ENCODE results near the gene THBS3.
A peak's percentile ranks its signal among the peaks of the same experiment; 100 is the strongest.
"Not testable (repeated sequence)": the region's sequence is repeated elsewhere in the genome, so short reads cannot be mapped to it uniquely, and the experiment has no call there.

The THBS3 gene

DNA sequence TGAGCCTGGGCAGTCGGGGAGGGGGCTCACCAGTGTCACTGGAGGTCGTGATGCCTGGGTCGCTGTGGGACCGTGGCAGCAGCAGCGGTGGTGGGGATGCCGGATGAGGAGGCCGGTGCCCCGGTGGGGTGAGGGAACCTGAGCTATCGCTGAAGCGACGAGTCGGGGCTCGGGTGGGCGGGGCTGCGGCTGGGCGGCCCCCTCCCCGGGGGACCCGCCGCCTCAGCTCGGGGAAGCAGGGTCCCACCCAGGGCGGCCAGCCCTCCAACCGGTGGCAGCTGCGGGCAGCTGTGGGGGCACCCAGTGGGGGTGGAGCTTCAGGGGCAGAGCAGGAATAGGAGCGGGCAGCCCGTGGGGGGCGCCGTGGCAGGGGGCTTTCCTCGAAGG, 42.5 kb upstream of the THBS3 start:
- peaks cover 9% of the 10 kb centered on the region; the same call in 1 of the 2 replicates for H3K79me2 ChIP-seq (ENCODE audit: insufficient read depth, low read length)
- H3K27me3 ChIP-seq (ENCODE audit: insufficient read depth, low read length, poor library complexity, severe bottlenecking) = no peaks in the 10 kb centered on the region
- H3K9ac ChIP-seq (ENCODE audit: low read depth, low read length, poor library complexity, severe bottlenecking) = peak overlapping the region; percentile 55
- peak overlapping the region; percentile 76 for H3K4me2 ChIP-seq (ENCODE audit: low read depth, low read length, poor library complexity, severe bottlenecking)
- no peaks in the 10 kb centered on the region for H3K9me2 ChIP-seq (replicated peaks; ENCODE audit: low read depth, low read length)
- TF ChIP-seq EZH2phosphoT487 (IDR thresholded peaks at IDR 0.05; ENCODE audit: borderline replicate concordance) = no peak
- TF ChIP-seq CTCF (conservative IDR thresholded peaks at IDR 0.05; ENCODE audit: low read length) = no peak
- H3K36me3 ChIP-seq (ENCODE audit: insufficient read depth, low read length) = no peaks in the 10 kb centered on the region
- no peaks in the 10 kb centered on the region for H3F3A ChIP-seq (ENCODE audit: low read depth)
- no peaks in the 10 kb centered on the region for H3K9me3 ChIP-seq (ENCODE audit: insufficient read depth, low read depth, low read length)
- peak overlapping the region; percentile 71 for H3K4me3 ChIP-seq (ENCODE audit: low read length, poor library complexity, severe bottlenecking)
- peak overlapping the region; percentile 83 for H2AFZ ChIP-seq (ENCODE audit: low read length)
- no peaks in the 10 kb centered on the region for H4K20me1 ChIP-seq (ENCODE audit: insufficient read depth, low read length, poor library complexity, severe bottlenecking)
- peaks cover 28% of the 10 kb centered on the region for H3K4me1 ChIP-seq (ENCODE audit: insufficient read depth, low read length, poor library complexity, severe bottlenecking)

GRCh38 chr1:155247667-155248553, 40.2 kb upstream of the THBS3 start:
- TF ChIP-seq CTCF (conservative IDR thresholded peaks at IDR 0.05; ENCODE audit: low read length) (no peak), EZH2phosphoT487 (IDR thresholded peaks at IDR 0.05; ENCODE audit: borderline replicate concordance) (no peak)
- Histone ChIP-seq H3K9ac (ENCODE audit: low read depth, low read length, poor library complexity, severe bottlenecking) (no peak overlapping the region), H3F3A (ENCODE audit: low read depth) (no peaks in the 10 kb centered on the region), H3K36me3 (ENCODE audit: insufficient read depth, low read length) (no peaks in the 10 kb centered on the region), H3K4me3 (ENCODE audit: low read length, poor library complexity, severe bottlenecking) (no peak overlapping the region), H3K27me3 (ENCODE audit: insufficient read depth, low read length, poor library complexity, severe bottlenecking) (no peaks in the 10 kb centered on the region), H3K79me2 (ENCODE audit: insufficient read depth, low read length) (peaks cover 12% of the 10 kb centered on the region), H3K9me2 (replicated peaks; ENCODE audit: low read depth, low read length) (no peaks in the 10 kb centered on the region), H3K4me2 (ENCODE audit: low read depth, low read length, poor library complexity, severe bottlenecking) (no peak overlapping the region), H4K20me1 (ENCODE audit: insufficient read depth, low read length, poor library complexity, severe bottlenecking) (no peaks in the 10 kb centered on the region), H3K9me3 (ENCODE audit: insufficient read depth, low read depth, low read length) (no peaks in the 10 kb centered on the region), H2AFZ (ENCODE audit: low read length) (no peak overlapping the region), H3K4me1 (ENCODE audit: insufficient read depth, low read length, poor library complexity, severe bottlenecking) (peaks cover 23% of the 10 kb centered on the region)

DNA sequence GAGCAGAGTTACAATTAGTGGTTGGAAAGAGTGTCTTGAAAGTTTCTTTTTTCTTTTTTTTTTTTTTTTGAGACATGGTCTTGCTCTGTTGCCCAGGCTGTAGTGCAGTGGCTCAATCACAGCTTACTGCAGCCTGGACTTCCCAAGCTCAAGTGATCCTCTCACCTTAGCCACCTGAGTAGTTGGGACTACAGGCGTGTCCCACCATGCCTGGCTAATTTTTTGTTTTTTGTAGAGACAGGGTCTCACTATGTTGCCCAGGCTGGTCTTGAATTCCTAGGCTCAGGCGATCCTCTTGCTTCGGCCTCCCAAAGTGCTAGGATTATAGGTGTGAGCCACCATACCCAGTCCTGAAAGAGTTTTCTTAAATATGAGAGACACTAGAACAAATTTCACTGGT, 39.1 kb upstream of the THBS3 start:
- H3K4me3 ChIP-seq (ENCODE audit: low read length, poor library complexity, severe bottlenecking); H3K9me2 ChIP-seq (replicated peaks; ENCODE audit: low read depth, low read length); H3K9me3 ChIP-seq (ENCODE audit: insufficient read depth, low read depth, low read length); H3K36me3 ChIP-seq (ENCODE audit: insufficient read depth, low read length); H2AFZ ChIP-seq (ENCODE audit: low read length); H4K20me1 ChIP-seq (ENCODE audit: insufficient read depth, low read length, poor library complexity, severe bottlenecking); H3K4me2 ChIP-seq (ENCODE audit: low read depth, low read length, poor library complexity, severe bottlenecking); H3F3A ChIP-seq (ENCODE audit: low read depth); H3K27me3 ChIP-seq (ENCODE audit: insufficient read depth, low read length, poor library complexity, severe bottlenecking); H3K9ac ChIP-seq (ENCODE audit: low read depth, low read length, poor library complexity, severe bottlenecking): not testable (repeated sequence)
- Histone ChIP-seq H3K4me1 (ENCODE audit: insufficient read depth, low read length, poor library complexity, severe bottlenecking) (peaks cover 29% of the 10 kb centered on the region), H3K79me2 (ENCODE audit: insufficient read depth, low read length) (peaks cover 22% of the 10 kb centered on the region)

DNA sequence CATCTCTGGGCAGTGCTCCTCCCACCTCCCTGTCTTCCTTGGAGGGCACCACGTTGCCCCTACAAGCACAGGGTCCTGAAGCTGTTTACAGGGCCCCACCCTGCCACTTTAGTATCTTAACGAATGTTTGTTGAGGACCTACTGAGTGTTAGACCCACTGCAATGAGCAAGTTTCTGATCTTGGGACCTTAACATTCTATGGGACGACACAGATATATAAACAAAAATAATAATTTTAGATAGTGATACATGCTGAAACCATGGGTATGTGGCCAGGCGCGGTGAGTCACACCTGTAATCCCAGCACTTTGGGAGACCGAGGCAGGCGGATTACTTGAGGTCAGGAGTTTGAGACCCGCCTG, 37.4 kb upstream of the THBS3 start:
- Histone ChIP-seq H3K9ac (ENCODE audit: low read depth, low read length, poor library complexity, severe bottlenecking) (peak overlapping the region; percentile 83), H3K36me3 (ENCODE audit: insufficient read depth, low read length) (no peaks in the 10 kb centered on the region)
- no peak for TF ChIP-seq CTCF (conservative IDR thresholded peaks at IDR 0.05; ENCODE audit: low read length)
- no peak for TF ChIP-seq EZH2phosphoT487 (IDR thresholded peaks at IDR 0.05; ENCODE audit: borderline replicate concordance)

More for the DNA sequence above, 37.4 kb upstream of the THBS3 start:
- no peaks in the 10 kb centered on the region for H3K9me2 ChIP-seq (replicated peaks; ENCODE audit: low read depth, low read length)
- peak overlapping the region; percentile 82 for H3K4me3 ChIP-seq (ENCODE audit: low read length, poor library complexity, severe bottlenecking)
- H4K20me1 ChIP-seq (ENCODE audit: insufficient read depth, low read length, poor library complexity, severe bottlenecking) = no peaks in the 10 kb centered on the region
- peak overlapping the region; percentile 94 for H2AFZ ChIP-seq (ENCODE audit: low read length)
- 0 out of 2 replicates have a peak, but pooled peaks cover 4% of the 10 kb centered on the region for H3F3A ChIP-seq (ENCODE audit: low read depth)
- no peaks in the 10 kb centered on the region for H3K9me3 ChIP-seq (ENCODE audit: insufficient read depth, low read depth, low read length)
- H3K79me2 ChIP-seq (ENCODE audit: insufficient read depth, low read length) = peaks cover 24% of the 10 kb centered on the region
- no peaks in the 10 kb centered on the region for H3K27me3 ChIP-seq (ENCODE audit: insufficient read depth, low read length, poor library complexity, severe bottlenecking)
- peaks cover 33% of the 10 kb centered on the region for H3K4me1 ChIP-seq (ENCODE audit: insufficient read depth, low read length, poor library complexity, severe bottlenecking)
- peak overlapping the region; percentile 84 for H3K4me2 ChIP-seq (ENCODE audit: low read depth, low read length, poor library complexity, severe bottlenecking)

Measured in Loucy (cell line).